HCT116 (cell line): ENCODE results near the gene WFDC2. TPM values are rescaled to one million over a fixed set of nuclear protein-coding genes. Genes with fewer than 3 reads are reported as not detected.

Experiments used
- ATAC-seq: fragments of 200-7000 bp; cut with Tn5 transposase; 2 replicates; pipeline ENCODE4 v1.9.1; 2020; ENCODE audit warnings: mild to moderate bottlenecking, moderate library complexity
- BruUV-seq: library from RNA; stranded (reverse); fragments of 400-500 nt; replicated peaks from 2 replicates; lab custom pipeline; 2021; lab: Mats Ljungman, UMichigan
- CTCF ChIA-PET: fragments of 300-600 bp; sonication (Branson Sonifier 250); formaldehyde crosslinking; loops from one replicate; lab custom pipeline; 2021; ENCODE audit warnings: antibody characterized with exemption; lab: Charles Lee
- POLR2A ChIA-PET: fragments of 300-600, 350-600 bp; sonication (Branson Sonifier 250); formaldehyde crosslinking; loops from one replicate; lab custom pipeline; 2021; ENCODE audit warnings: antibody characterized with exemption; lab: Charles Lee
- RAD21 ChIA-PET, 2 experiments: fragments of 300-600 bp; sonication (Branson Sonifier 250); formaldehyde crosslinking; loops; one replicate each; lab custom pipeline; 2023; ENCODE audit warnings: low total read pairs in 2 of 2; ENCODE audit not compliant: uncharacterized antibody in 2 of 2, unreplicated experiment in 2 of 2, low non-redundant PET in 1 of 2; lab: Charles Lee
- DNase-seq: peaks from one replicate; pipeline ENCODE4 v3.0.0-alpha.2; 2010; ENCODE audit warnings: low read depth, low spot score
- H2AFZ ChIP-seq: fragments of 200-600 bp; shearing (Covaris generic), sonication (generic); 2 replicates; pipeline ENCODE4 v1.6.1; 2017; ENCODE audit warnings: low read depth, mixed run types, mixed read lengths, antibody characterized with exemption, low read length; ENCODE audit not compliant: poor library complexity, severe bottlenecking
- H3K27ac ChIP-seq: 2 replicates; pipeline ENCODE4 v1.5.1; 2012; ENCODE audit warnings: low read depth, low read length
- H3K27me3 ChIP-seq: fragments of 200-600 bp; sonication (generic); 2 replicates; pipeline ENCODE4 v1.6.1; 2016; ENCODE audit warnings: mixed run types, low read length, mixed read lengths; ENCODE audit not compliant: insufficient read depth
- H3K36me3 ChIP-seq, 2 experiments: fragments of 200-500 bp in 1 of 2; fragments of 200-600 bp in 1 of 2; sonication (Bioruptor generic) in 1 of 2; sonication (generic) in 1 of 2; 2 replicates each; pipeline versions ENCODE4 v1.5.1 to v1.6.1; 2014 to 2016; ENCODE audit warnings: low read length in 2 of 2, inconsistent platforms in 1 of 2, mixed read lengths in 1 of 2, mixed run types in 1 of 2; ENCODE audit not compliant: insufficient read depth in 2 of 2, control insufficient read depth in 1 of 2
- H3K4me1 ChIP-seq, 2 experiments: fragments of 200-600 bp in 1 of 2; sonication (generic) in 1 of 2; 2 replicates each; pipeline versions ENCODE4 v1.5.1 to v1.6.1; 2012 to 2017; ENCODE audit warnings: low read length in 2 of 2, inconsistent platforms in 1 of 2, mild to moderate bottlenecking in 1 of 2, mixed read lengths in 1 of 2, mixed run types in 1 of 2, moderate library complexity in 1 of 2; ENCODE audit not compliant: insufficient read depth in 2 of 2, control insufficient read depth in 1 of 2
- H3K4me2 ChIP-seq: fragments of 200-600 bp; sonication (generic); 2 replicates; pipeline ENCODE4 v1.6.1; 2017; ENCODE audit warnings: mixed run types, low read length, mixed read lengths
- H3K4me3 ChIP-seq, 2 experiments: fragments of 200-600 bp in 1 of 2; sonication (generic) in 1 of 2; replicated peaks in 1 of 2; 2 replicates each; pipeline ENCODE4 v1.5.1; 2011 to 2016; ENCODE audit warnings: low read length in 2 of 2, control low read depth in 1 of 2, low read depth in 1 of 2, mild to moderate bottlenecking in 1 of 2, mixed read lengths in 1 of 2, mixed run types in 1 of 2
- H3K79me2 ChIP-seq: fragments of 200-600 bp; sonication (generic); 2 replicates; pipeline ENCODE4 v1.6.1; 2017; ENCODE audit warnings: mild to moderate bottlenecking, mixed run types, low read length, moderate library complexity, mixed read lengths; ENCODE audit not compliant: insufficient read depth
- H3K9ac ChIP-seq: fragments of 200-600 bp; sonication (generic); 2 replicates; pipeline ENCODE4 v1.6.1; 2016; ENCODE audit warnings: low read length, mixed read lengths
- H3K9me2 ChIP-seq: fragments of 200-600 bp; sonication (generic), shearing (Covaris generic); 2 replicates; pipeline ENCODE4 v1.6.1; 2017; ENCODE audit warnings: mixed run types, mild to moderate bottlenecking, moderate library complexity; ENCODE audit not compliant: insufficient read depth
- H3K9me3 ChIP-seq, 2 experiments: fragments of 200-500 bp in 1 of 2; fragments of 200-600 bp in 1 of 2; sonication (Bioruptor generic) in 1 of 2; sonication (generic) in 1 of 2; 2 replicates each; pipeline ENCODE4 v1.6.1; 2014 to 2017; ENCODE audit warnings: low read length in 2 of 2, mixed read lengths in 2 of 2, inconsistent platforms in 1 of 2, low read depth in 1 of 2, mild to moderate bottlenecking in 1 of 2, mixed run types in 1 of 2, moderate library complexity in 1 of 2; ENCODE audit not compliant: control insufficient read depth in 1 of 2, insufficient read depth in 1 of 2
- H4K20me1 ChIP-seq: fragments of 200-600 bp; sonication (generic), shearing (Covaris generic); 2 replicates; pipeline ENCODE4 v1.6.1; 2017; ENCODE audit warnings: mixed run types, mild to moderate bottlenecking, moderate library complexity; ENCODE audit not compliant: insufficient read depth
- ATF3 ChIP-seq: IDR thresholded peaks from 2 replicates; pipeline ENCODE4 v1.6.1; 2012
- CEBPB ChIP-seq: IDR thresholded peaks from 2 replicates; pipeline ENCODE4 v1.6.1; 2012; ENCODE audit warnings: low read depth
- CTCF ChIP-seq, 3 experiments: fragments of 200-600 bp in 1 of 3; sonication (generic) in 1 of 3; IDR thresholded peaks in 2 of 3; conservative IDR thresholded peaks in 1 of 3; 2 replicates each; pipeline ENCODE4 v1.5.1; 2012 to 2017; ENCODE audit warnings: low read depth in 2 of 3, low read length in 2 of 3, antibody characterized with exemption in 1 of 3, borderline replicate concordance in 1 of 3, control low read depth in 1 of 3, mild to moderate bottlenecking in 1 of 3, mixed read lengths in 1 of 3, mixed run types in 1 of 3, moderate library complexity in 1 of 3; ENCODE audit not compliant: insufficient read depth in 1 of 3
- EGR1 ChIP-seq: IDR thresholded peaks from 2 replicates; pipeline ENCODE4 v1.6.1; 2012; ENCODE audit warnings: low read depth
- ELF1 ChIP-seq: IDR thresholded peaks from 2 replicates; pipeline ENCODE4 v1.6.1; 2012; ENCODE audit warnings: low read depth, borderline replicate concordance
- EZH2 ChIP-seq: fragments of 200-600 bp; sonication (generic); IDR thresholded peaks from 2 replicates; pipeline ENCODE4 v1.6.1; 2017; ENCODE audit warnings: antibody characterized with exemption, mixed run types
- EZH2phosphoT487 ChIP-seq: fragments of 200-600 bp; IDR thresholded peaks from 2 replicates; pipeline ENCODE4 v1.6.1; 2018; ENCODE audit warnings: antibody characterized with exemption, borderline replicate concordance
- FOSL1 ChIP-seq: IDR thresholded peaks from 2 replicates; pipeline ENCODE4 v1.6.1; 2012; ENCODE audit warnings: low read depth
- JUND ChIP-seq: IDR thresholded peaks from 2 replicates; pipeline ENCODE4 v1.6.1; 2012
- POLR2AphosphoS5 ChIP-seq: IDR thresholded peaks from 2 replicates; pipeline ENCODE4 v1.6.1; 2011; ENCODE audit warnings: mild to moderate bottlenecking, low read depth, low read length, moderate library complexity
- RAD21 ChIP-seq: IDR thresholded peaks from 2 replicates; pipeline ENCODE4 v1.6.1; 2012; ENCODE audit warnings: low read depth, mild to moderate bottlenecking
- REST ChIP-seq: IDR thresholded peaks from 2 replicates; pipeline ENCODE4 v1.6.1; 2012; ENCODE audit warnings: low read depth
- SIN3A ChIP-seq: IDR thresholded peaks from 2 replicates; pipeline ENCODE4 v1.6.1; 2012; ENCODE audit warnings: low read depth
- SP1 ChIP-seq: IDR thresholded peaks from 2 replicates; pipeline ENCODE4 v1.6.1; 2012; ENCODE audit warnings: low read depth
- SRF ChIP-seq: IDR thresholded peaks from 2 replicates; pipeline ENCODE4 v1.6.1; 2012; ENCODE audit warnings: low read depth
- ZNF274 ChIP-seq: fragments of 200-500 bp; sonication (Bioruptor generic); IDR thresholded peaks from 2 replicates; pipeline ENCODE4 v1.6.1; 2014; ENCODE audit warnings: mild to moderate bottlenecking, low read depth, low read length, inconsistent platforms
- intact Hi-C: fragments of 100-400 bp; cut with micrococcal nuclease; formaldehyde crosslinking; loops from 2 replicates; pipeline ENCODE4 v1.10.0; 2022
- total RNA-seq: library from RNA; stranded (reverse); gene quantifications from one replicate; pipeline ENCODE4 v1.2.1, GENCODE V29; 2021; ENCODE audit not compliant: unreplicated experiment

WFDC2 gene
- total RNA-seq, 1 experiment from 2014 or later = 1.1 TPM

- DNase-seq = no peak
- Histone ChIP-seq H3K9ac (no peak overlapping the region), H3K9me2 (no peaks in the 10 kb centered on the region), H3K27me3 (no peaks in the 10 kb centered on the region), H3K4me1 (no peaks in the 10 kb centered on the region), H3K4me2 (no peak overlapping the region), H4K20me1 (no peaks in the 10 kb centered on the region), H3K4me3 (no peak overlapping the region), H3K36me3 (peaks cover 24 to 28% of the 10 kb centered on the region in 2 experiments; a peak in 3 of 4 replicates), H3K27ac (no peak overlapping the region), H3K79me2 (no peaks in the 10 kb centered on the region), H3K9me3 (no peaks in the 10 kb centered on the region), H2AFZ (no peak overlapping the region)
- TF ChIP-seq RAD21 = no peak
- no peak for TF ChIP-seq EZH2
- no peak for TF ChIP-seq REST
- no peak for TF ChIP-seq CEBPB
- TF ChIP-seq FOSL1 = no peak
- no peak for TF ChIP-seq ZNF274
- TF ChIP-seq ATF3 = no peak
- no peak for TF ChIP-seq CTCF (IDR thresholded peaks at IDR 0.05 in 2 of 3, conservative IDR thresholded peaks at IDR 0.05 in 1 of 3; ENCODE audit: borderline replicate concordance in 1 of 3, insufficient read depth in 1 of 3, low read depth in 2 of 3, low read length in 2 of 3)
- no peak for TF ChIP-seq POLR2AphosphoS5
- no peak for TF ChIP-seq EGR1
- no peak for TF ChIP-seq SRF
- no peak for TF ChIP-seq JUND
- TF ChIP-seq SIN3A = no peak
- TF ChIP-seq ELF1 = no peak
- TF ChIP-seq EZH2phosphoT487 = no peak
- no peak for TF ChIP-seq SP1
- POLR2A ChIA-PET = no interaction called here
- RAD21 ChIA-PET = no interaction called here
- no TSS peak for BruUV-seq
- intact Hi-C loops = no loop called here
- CTCF ChIA-PET = no interaction called here
- no peak for ATAC-seq
Observed at GRCh38 chr20:45426320-45427016, 43.1 kb upstream of the WFDC2 start.
